Measurements from ENCODE around the gene SEPTIN5. TPM values are rescaled to one million over a fixed set of nuclear protein-coding genes. Genes with fewer than 3 reads are reported as not detected.

SEPTIN5 gene
- total and polyA plus RNA-seq, 12 donors: 3.7 to 73.4 (median 14.9) TPM

- intact Hi-C loops (cut with DNase I): loop anchor here in 1 of 2 donors (5.0 kb wide), 1 partner anchor 209 kb away; no protein-coding TSS in a partner anchor
- 80 to 92% (median 85%) methylated on average over 7 of the region's 7 CpGs for WGBS, 4 donors
- DNase-seq: no peak
- no peaks in the 10 kb centered on the region for H3K27me3 ChIP-seq
- H3K27ac ChIP-seq: no peak overlapping the region
- TF ChIP-seq POLR2A (IDR thresholded peaks at IDR 0.05): no peak
- TF ChIP-seq, protein P1, sequence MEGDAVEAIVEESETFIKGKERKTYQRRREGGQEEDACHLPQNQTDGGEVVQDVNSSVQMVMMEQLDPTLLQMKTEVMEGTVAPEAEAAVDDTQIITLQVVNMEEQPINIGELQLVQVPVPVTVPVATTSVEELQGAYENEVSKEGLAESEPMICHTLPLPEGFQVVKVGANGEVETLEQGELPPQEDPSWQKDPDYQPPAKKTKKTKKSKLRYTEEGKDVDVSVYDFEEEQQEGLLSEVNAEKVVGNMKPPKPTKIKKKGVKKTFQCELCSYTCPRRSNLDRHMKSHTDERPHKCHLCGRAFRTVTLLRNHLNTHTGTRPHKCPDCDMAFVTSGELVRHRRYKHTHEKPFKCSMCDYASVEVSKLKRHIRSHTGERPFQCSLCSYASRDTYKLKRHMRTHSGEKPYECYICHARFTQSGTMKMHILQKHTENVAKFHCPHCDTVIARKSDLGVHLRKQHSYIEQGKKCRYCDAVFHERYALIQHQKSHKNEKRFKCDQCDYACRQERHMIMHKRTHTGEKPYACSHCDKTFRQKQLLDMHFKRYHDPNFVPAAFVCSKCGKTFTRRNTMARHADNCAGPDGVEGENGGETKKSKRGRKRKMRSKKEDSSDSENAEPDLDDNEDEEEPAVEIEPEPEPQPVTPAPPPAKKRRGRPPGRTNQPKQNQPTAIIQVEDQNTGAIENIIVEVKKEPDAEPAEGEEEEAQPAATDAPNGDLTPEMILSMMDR (IDR thresholded peaks at IDR 0.05): no peak
- no peak overlapping the region for H3K4me3 ChIP-seq
- no peaks in the 10 kb centered on the region for H3K4me1 ChIP-seq (replicated peaks in 1 of 2)
- H3K9me3 ChIP-seq (replicated peaks in 1 of 3): no peaks in the 10 kb centered on the region
- no peaks in the 10 kb centered on the region for H3K36me3 ChIP-seq (replicated peaks in 1 of 2)
Measured at GRCh38 chr22:19706661-19707151, 7.6 kb upstream of the SEPTIN5 start.

DNA sequence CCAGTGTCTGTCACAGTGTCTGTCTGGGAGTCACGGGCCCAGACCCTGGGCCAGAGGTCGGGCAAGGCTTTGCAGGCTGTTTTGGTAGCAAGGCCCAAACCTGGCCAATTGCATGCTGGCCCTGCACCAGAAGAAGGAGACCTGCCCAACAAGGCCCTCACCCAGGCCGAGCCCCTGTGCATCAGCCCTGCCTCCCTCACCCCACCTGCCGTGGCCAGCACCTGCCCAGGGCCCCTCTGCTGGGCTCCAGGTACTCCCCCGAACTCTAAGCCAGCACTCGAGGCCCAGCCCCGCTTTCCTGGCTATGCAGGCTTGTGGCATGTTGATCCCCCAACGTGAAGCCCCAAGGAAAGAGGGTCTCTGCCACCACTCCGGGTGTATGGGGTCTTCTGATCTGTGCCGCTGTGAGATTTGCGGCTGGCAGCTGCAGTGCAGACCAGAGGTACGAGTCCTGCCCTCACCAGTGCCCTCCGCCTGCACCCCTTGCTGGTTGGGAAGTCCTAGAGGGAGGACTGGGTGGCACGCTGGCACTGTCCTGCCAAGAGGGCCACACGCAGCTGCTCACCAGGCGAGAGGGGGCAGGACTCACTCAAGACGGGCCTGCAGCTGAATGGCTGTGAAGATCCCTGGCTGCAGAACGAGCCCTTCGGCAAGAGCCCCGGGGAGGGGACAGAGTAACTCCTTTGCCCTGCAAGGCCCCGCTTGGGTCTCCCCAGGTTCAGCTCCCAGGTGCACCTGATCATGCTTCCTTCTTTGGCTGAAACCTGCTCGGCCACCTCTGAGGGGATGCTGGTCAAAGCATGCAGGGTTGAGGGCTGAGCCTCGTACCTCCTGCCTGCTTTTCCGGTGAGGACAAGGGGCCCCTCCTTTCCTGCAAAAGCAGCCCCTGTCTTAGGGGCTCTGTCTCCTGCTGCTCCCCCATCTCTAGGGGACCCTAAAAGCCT, 6.7 kb upstream of the SEPTIN5 start:
- intact Hi-C loops (cut with DNase I): loop anchor here in 1 of 2 donors (5.0 kb wide), 1 partner anchor 210 kb away; no protein-coding TSS in a partner anchor
- 85 to 92% (median 87%) methylated on average over 14 to 24 of the region's 24 CpGs for WGBS, 4 donors
- H3K4me1 ChIP-seq (replicated peaks in 1 of 2): no peaks in the 10 kb centered on the region
- no peaks in the 10 kb centered on the region for H3K36me3 ChIP-seq (replicated peaks in 1 of 2)
- no peaks in the 10 kb centered on the region for H3K9me3 ChIP-seq (replicated peaks in 1 of 3)
- H3K27ac ChIP-seq: no peak overlapping the region
- TF ChIP-seq, protein P1 (IDR thresholded peaks at IDR 0.05): no peak
- no peak for TF ChIP-seq POLR2A (IDR thresholded peaks at IDR 0.05)
- no peaks in the 10 kb centered on the region for H3K27me3 ChIP-seq
- peak in 2 of 7 donors; percentile 7 to 12 for DNase-seq
- no peak overlapping the region for H3K4me3 ChIP-seq

DNA sequence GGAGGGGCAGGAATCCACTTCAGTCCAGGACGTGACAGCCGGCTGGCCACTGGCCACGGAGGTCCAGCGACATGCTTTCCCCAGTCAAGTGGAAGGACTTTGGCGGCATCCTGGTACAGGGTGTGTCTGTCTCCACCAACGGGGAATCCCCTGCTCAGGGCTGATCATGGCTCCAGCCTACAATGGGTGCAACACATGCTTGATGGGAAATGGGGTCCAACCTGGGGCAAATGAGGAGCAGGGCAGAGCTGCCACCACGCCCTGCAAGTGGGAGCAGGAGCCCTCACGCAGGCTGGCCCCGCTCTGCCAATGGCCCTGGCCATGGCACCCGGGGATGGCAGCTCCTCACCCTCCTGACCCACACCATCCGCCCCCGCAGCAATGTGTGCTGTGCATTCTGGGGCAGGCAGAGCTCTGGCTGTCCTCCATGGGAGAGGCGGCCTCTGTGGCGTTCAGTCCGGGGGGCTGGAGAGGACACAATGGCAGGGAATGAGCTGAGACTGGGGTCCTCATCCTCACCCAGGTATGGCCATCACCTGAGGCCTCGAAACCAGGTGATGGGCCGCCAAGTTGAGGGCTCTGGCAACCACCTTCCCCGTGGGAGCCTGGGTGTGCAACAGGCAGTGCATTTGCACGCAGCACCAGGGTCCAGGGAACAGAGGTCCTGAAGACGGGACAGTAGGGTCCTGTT, 5.8 kb upstream of the SEPTIN5 start:
- WGBS, 4 donors: 79 to 83% (median 80%) methylated on average over 11 to 20 of the region's 20 CpGs
- intact Hi-C loops (cut with DNase I): loop anchor here in 1 of 2 donors (5.0 kb wide), 1 partner anchor 211 kb away; no protein-coding TSS in a partner anchor
- H3K4me1 ChIP-seq (replicated peaks in 1 of 2): no peaks in the 10 kb centered on the region
- no peak overlapping the region for H3K4me3 ChIP-seq
- DNase-seq: peak in 2 of 7 donors; percentile 8 to 9
- H3K27me3 ChIP-seq: no peaks in the 10 kb centered on the region
- TF ChIP-seq, protein P1 (IDR thresholded peaks at IDR 0.05): no peak
- no peak for TF ChIP-seq POLR2A (IDR thresholded peaks at IDR 0.05)
- H3K36me3 ChIP-seq (replicated peaks in 1 of 2): no peaks in the 10 kb centered on the region
- no peak overlapping the region for H3K27ac ChIP-seq
- no peaks in the 10 kb centered on the region for H3K9me3 ChIP-seq (replicated peaks in 1 of 3)
